Stimulated activated CD4-positive, alpha-beta T cell treated with anti-CD3 and anti-CD28 coated beads, Interleukin-12 subunit alpha, Interleukin-12 subunit beta, amount 100 ng/mL, for 24 hours (primary cell): Measurements from ENCODE around the gene CEBPB.
"Not testable (repeated sequence)": the region's sequence is repeated elsewhere in the genome, so short reads cannot be mapped to it uniquely, and the experiment has no call there.

Experiments
- DNase-seq, 2 experiments: peaks; one replicate each; pipeline ENCODE4 v3.0.0-alpha.2; 2020; ENCODE audit warnings: low read depth in 2 of 2

CEBPB gene

DNA sequence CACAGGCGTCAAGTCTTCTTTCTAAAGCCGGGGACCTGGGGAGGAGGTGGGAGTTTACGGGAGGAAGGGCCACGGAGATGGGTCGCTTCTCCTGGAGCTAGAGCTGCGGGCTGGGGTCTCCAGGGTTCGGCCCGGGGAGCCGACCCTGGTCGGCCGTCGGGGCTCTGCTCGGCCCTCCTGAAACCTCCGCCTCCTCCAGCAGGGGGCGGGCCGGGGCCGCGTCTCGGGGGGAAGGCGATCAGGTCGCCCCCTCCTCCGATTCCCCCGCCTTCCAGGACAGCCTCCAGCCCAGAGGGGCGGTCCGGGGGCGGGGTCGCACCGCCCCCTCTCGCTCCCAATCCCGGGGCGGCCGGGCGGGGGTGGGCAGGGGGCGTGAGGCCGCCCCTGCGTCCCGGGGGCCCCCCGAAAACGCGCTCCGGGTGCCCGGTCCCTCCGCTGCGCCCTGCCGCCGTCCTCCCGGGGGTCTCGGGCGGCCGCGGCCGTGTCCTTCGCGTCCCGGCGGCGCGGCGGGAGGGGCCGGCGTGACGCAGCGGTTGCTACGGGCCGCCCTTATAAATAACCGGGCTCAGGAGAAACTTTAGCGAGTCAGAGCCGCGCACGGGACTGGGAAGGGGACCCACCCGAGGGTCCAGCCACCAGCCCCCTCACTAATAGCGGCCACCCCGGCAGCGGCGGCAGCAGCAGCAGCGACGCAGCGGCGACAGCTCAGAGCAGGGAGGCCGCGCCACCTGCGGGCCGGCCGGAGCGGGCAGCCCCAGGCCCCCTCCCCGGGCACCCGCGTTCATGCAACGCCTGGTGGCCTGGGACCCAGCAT, at the start of gene CEBPB:
Gene CEBPB (plus strand): TSS at position 580 of the 814 bp plus-strand sequence. CDS start 204 bp downstream, at position 784.
- DNase-seq: peak; percentile 58 to 83

DNA sequence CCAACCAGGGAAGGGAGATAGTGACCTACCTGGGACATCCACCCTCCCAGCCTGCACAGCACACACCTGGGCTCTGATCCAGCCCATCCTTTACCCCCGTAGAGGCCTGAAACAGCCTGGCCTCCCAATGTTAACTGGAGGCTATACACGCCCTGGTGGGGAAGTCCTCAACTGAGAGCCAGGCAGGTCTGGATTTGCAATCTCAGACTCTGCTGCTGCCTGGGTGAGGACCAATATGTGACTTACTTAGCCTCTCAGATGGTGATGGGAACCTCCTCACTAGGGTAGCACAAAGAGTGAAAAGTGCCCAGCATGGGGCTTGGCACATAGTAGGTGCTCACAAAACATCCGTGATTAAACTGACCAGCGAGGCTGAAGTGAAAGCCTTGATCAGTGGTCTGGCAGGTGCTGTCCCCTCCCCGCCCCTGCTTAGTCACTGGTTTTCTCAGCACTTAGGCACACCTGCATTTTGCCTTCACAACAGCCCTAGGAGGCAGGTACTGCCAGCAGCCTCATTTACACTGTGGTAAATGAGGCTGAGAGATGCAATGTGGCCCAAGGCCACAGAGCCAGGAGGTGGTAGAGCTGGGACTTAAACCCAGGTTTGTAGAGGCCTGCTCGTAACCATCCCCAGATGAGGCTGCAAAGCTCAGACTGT, 49.5 kb upstream of the CEBPB start:
- DNase-seq: no peak

DNA sequence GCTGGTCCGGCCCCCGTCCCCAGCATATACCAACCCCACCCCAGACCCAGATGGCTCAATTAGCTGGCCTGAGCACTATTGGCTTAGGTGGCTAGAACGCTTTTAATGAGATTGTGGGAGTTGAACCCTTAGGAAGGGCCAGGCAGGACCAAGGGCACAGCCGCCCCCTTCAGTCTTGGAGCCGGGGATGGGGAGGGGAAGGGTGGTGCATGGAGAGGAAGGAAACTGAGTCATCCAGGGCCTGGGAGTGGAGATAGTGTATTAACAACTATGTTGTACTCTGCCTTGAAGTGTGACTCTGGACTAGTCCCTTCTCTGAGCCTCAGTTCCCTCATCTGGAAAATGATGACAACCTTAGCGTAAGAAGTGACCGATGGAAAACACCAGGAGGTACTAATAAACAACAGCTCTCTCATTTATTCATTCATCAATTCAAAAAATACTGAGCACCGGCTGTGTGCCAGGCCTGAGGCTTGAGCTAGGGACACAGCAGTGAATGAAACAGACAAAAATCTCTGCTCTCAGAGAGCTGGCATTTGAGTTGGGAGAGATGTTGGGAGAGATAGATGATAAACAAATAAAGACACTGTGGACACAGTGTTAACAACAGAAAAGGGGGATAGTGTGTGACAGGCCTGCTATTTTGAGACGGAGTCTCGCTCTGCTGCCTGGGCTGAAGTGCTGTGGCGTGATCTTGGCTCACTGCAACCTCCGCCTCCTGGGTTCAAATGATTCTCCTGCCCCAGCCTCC, 48.6 kb upstream of the CEBPB start:
- DNase-seq: no peak

DNA sequence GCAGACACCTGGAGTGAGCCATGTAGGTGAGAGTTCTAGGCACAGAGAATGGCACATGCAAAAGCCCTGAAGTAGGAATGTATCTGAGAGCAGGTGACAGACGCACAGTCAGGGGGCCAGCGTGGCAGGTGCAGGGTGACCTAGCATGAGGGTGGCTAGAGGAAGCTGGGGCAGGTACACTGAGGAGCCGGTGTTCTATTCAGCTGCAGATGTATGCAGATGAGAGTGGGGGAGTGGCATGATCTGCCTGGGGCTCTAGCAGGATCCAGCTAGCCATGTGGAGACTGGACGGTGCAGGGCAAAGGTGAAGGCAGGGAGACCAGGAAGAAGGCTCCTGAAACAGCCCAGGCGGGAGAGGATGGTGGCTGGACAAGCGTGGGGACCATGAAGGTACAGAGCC, 47.8 kb upstream of the CEBPB start:
- DNase-seq: no peak

DNA sequence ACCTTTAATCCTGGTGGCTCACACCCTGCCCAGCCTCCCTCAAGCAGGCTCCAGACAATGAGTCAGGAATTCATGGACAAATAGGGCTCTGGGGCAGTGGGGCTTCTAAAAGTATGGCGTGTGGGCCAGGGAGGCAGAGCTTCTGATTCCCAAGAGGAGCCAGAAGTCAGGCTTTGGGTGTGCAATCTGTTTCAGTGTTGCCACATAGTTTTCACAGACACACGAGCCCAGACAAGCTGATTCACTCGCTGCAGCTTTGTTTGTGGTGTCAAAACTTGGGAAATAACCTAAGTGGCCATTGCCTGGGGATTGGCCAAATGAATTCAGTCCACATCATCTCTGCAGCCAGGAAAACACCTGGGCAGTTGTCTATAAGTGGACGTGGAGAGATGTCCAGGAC, 46.3 kb upstream of the CEBPB start:
- no peak for DNase-seq

DNA sequence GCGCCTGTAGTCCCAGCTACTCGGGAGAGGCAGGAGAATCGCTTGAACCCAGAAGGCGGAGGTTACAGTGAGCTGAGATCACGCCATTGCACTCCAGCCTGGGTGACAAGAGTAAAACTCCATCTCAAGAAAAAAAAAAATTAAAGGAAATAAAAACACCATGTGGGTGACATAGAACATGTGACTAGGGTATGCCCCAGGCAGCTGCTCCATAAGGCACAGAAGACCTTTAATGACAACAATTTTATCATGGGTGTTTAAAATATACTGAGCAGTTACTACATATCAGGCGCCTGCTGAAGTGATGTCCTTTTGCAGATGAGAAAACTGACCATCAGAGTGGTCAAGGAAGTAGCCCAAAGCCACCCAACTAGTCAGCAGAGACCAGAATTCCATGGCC, 45.1 kb upstream of the CEBPB start:
- no peak for DNase-seq

DNA sequence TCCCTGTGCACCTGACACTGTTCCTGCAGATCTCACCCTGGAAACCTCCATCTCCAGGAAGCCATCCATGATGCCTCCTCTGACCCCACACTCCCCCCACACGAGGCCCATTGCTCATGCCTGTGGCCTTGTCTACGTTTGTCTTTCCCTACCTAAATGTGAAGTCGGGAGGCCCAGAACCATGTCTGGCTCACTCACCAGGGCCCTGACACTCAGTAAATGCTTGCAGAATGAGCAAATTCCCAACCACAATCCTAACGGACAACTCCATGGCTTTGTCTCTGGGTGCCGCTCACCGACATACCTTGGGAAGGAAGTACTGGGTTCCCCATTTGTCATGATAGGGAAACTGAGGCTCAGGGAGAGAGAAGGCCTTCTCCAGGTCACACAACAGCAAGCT, 44.4 kb upstream of the CEBPB start:
- no peak for DNase-seq

DNA sequence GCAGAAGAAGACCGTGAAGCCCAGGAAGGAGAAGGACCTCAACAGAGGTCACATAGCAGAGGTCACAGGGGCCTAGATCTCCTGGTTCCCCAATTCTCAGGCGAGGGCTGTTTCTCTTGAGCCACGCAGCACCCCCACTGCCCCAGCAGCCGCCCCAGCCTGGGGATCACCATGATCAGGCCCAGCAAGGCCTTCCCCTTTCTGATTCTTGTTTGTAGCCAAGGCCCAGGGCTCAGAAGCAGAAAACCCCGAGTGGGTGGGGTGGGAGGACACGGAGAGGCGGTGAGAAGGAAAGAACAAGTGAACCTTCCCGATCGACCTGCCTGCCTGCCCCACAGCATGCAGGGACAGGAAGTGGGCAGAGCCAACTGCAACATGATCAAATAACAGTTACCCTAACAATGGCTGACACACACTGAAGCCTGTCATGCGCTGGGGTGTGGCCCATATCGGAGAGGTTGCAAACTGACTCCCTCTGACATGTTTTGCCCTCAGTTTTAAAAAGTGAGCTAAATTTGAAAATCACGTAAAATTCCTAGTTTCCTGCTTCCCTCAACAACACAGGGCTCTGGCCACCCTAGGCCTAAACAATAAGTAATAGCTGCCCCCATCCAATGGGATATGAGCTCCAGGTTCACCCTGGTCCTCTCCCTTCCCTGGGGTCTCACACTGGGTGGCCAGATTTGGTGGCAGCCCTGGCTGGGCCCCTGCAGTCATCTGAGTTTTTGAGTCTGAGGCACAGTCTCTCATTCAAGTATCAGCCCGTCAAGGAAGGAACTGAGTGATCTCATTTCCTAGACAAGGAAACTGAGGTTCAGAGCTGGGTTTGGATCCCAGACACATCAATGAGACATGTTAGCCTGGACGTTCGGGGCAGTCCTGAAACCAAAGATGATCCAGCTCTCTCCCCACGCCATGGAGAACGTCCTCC, 43.6 kb upstream of the CEBPB start:
- DNase-seq: peak; percentile 54 to 61

DNA sequence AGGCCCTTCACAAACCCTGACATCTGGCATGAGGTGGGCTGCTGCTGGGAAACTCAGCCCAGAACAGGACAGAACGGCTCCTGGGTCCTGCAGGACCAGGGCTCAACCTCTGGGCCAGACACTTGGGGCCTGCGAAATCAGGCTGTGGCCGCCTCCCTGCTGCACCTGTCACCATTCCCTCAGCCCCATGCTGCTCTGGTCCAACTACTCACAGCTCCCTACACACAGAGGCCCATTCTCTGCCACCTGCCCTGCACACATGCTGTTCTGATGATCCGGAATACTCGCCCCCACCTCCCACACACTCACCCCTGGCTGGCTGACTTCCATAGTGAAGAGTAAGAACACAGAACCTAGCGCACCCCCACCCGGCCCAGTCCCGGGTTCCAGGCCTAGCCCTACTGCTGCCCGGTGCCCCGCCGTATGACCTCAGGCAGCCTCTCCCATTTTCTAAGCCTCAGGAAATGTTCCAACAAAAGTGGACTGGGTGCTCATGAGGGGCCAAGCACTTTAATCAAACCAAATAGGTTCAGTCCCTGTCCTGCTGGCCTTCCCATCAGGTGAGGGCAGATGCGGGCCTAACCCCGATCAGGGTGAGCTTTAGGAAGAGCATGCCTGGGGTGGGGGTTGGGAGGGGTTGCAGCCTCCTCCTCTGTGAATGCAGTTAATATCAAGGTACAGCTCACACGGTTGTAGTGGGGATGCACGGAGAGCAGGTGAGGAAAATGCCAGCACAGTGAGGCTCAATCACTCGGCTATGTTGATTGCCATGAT, 41.0 kb upstream of the CEBPB start:
- no peak for DNase-seq

DNA sequence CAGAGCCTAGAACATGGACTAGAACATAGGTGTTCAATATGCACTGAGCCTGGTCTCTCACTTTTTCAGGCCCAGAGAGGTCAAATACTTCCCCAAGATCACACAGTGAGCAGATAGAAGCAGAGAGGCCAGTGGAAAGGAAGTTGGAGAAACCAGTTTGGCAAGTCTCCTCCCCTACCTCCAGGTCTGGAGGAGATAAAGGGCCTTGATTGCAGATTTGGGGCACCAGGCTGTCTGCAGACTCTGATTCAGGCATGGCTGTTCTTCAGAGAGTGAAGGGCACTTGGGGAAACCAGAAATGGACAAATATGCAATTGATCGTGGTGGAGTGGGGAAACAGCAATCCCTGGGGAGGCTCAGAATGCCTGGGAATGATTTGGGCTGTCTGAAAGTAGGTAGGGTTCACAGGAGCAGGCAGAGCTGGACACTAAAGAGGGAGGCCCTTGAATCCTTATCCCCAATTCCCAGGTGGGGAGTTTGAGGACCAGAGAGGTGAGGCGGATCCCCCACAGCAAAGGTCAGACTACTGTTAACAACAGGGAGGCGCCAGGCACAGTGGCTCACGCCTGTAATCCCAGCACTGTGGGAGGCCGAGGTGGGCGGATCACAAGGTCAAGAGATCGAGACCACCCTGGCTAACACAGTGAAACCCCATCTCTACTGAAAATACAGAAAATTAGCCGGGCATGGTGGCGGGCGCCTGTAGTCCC, 39.4 kb upstream of the CEBPB start:
- DNase-seq: no peak

DNA sequence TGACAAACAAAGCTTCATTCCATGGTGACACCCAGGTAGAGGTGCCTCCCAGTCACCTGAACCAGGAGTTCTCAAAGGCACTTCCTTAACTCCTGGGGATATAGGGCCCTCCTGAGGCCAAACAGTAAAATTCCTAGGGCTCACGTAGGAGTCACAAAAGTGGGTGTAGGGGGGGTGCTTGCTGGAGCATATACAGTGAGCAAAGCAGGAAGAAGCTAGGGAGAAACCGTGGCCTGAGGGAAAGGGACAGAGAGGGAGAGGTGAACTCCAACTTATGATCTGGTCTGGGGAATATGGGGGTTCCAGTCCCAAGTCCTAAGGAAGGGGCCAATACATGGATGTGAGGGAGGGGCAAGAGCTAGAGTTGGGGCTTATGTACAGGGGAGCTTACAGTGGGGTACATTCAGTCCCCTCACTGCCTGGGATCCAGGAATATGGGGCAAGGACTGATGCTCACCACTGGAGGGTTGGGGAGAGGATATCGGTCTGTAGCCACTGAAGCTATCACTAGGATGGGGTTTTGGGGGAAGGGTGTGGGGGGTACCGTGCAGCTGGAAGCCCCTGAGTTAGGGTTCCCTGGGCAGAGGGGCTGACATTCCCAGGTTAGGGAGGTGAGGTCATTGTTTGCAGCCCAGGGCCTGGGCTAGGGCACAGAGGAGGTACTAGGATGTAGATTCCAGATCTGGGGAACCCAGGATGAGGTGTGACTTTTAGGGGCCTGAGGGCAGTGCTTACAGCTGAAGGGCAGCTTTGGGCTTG, 38.1 kb upstream of the CEBPB start:
- no peak for DNase-seq

DNA sequence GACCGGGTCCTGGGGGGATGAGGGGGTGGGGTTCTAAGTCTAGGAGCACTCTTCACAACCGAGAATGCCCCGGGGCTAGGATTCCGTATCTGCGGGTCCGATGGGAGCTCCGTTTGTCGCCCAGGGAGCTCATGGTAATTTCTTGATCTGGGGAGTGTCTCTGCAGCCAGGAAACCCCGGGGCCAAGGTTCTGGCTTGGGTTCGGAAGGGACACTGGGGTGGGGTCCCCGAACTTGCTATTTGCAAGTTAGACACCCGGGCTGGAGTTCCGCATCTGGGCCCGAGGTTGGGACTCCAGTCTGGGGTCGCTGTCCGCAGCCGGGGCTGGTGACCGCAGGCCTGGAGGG, 37.5 kb upstream of the CEBPB start:
- DNase-seq: peak in 1 of 2 experiments; percentile 11

DNA sequence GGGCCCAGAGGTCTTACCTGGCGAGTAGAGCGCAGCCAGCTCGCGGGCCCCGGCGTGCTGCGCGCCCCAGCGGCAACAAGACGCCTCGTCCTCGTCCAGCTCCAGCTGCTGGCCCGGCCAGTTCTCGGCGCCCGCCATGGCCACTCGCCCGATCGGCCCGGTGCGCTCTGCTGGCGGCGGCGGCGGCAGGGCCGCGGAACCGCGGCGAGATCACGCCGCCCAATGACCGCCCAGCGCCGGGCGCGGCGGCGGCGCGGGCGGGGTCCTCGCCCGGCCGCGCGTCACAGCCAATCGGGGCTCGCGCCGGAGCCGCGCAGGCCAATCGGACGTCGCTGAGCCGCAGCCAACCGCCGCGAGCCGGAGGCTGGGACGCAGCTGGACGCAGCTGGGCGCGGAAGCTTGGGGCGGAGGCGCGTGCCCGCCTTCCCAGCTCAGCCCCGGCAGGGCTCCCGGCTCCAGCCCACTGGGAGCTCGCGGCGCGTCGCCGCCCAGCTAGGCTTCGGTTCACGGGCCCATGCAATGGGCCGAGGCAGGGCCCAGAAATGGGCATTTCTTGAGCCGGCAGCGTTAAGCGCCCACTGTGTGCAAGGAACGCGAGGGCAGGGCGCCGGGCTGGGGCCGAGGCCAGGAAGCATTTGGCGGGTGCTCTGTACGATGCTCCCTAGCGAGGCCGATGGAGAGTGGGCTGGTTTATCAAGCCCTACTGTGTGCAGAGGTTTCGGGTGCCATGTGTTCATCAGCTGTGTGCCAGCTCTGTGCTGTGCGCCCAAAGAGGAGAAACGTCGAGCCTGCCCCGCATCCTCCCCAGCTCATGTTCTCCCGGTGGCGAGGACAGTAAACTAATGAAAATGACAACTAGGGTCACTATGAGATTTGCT, 36.9 kb upstream of the CEBPB start, which contains the start of gene PEDS1:
Gene PEDS1 (minus strand): TSS at position 224 of the 878 bp plus-strand sequence. CDS start 86 bp downstream, at position 138.
- peak; percentile 70 to 75 for DNase-seq

DNA sequence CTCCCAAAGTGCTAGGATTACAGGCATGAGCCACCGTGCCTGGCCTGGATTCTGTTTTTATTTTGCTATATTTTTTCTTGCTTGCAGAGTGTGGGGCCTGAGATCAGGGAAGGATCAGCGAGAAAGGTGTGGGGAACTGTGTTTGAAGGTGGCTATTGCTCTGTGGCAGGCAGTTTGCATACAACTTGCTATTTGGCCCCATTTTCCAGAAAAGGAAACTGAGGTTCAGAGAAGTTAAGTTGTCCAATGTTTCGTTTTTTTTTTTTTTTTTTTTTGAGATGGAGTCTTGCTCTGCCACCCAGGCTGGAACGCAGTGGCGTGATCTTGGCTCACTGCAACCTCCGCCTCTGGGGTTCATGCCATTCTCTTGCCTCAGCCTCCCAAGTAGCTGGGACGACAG, 29.1 kb upstream of the CEBPB start:
- not testable (repeated sequence) for DNase-seq

DNA sequence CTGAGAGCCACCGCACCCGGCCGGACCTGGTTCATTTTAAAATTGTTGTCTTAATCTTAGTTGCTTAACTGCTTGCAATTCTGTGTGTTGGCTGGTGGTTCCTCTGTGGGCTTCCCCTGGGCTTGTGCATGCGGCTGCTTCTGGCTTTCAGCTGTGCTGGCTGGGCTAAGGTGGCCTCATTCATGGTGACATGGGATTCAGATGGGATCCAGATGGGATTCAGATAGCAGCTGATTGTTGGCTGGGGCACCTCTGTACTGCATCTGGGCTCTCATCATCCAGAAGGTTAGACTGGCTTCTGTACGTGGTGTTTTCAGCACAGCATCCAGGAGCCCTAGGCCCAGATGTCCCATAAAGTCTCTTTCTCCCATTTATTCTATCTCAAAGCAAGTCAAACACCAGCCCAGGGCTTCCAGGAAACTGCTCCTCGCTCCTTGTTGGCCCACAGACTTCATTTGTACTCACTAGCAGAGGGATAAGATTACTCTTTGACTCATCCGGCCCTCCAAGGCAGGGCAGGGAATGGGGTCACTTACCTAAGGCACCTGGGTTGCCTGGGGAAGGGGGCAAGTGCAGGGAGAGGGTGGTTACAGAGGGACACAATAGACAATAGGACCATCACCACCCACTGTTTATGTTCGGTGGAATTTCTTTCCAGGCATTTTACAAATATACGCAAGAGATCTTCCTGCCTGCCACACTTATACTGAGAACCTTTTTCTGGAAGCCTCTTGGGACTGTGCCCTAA, 26.9 kb upstream of the CEBPB start:
- DNase-seq: no peak

DNA sequence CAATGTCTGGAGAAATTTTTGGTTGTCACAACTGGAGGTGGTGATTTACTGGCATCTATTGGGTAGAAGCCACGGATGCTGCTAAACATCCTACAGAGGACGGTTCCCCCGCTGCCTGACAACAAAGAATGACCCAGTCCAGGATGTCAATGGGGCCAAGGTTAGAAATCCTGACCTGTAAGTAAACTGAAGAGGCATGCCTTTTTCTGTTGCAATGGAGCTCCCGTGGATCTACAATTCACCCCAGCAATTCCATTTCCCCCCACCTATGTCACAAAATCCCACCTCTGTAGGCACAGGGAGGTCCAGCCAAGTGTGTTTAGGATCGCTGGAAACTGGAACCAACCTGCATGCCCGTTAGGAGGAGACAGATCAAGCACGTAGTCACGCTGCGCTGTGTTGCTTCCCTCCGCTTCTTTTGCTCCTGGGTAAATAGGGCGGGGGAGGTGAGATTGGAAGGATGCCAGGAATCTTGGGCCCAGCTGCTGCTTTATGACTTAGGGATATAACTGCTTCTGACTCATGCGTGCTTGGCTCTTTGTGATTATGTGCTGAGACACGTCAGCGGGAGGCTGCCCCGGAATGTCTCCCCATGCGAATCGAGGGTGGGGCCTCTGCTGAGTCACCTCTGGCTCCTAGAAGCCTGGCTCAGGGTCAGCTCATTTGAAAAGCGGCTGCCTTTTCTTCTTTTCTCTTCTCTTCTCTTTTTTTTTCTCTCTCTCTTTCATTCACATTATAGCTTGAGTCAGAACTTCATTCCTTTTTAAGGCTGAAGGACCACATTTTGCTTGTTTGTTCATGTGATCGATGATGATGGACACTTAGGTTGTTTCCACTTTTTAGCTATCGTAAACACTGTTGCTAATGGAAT, 24.7 kb upstream of the CEBPB start:
- DNase-seq: peak; percentile 70 to 81
